ENCODE results near the gene BBC3.

- TF ChIP-seq POLR2A (IDR thresholded peaks at IDR 0.05), result no peak
- TF ChIP-seq, protein P1, sequence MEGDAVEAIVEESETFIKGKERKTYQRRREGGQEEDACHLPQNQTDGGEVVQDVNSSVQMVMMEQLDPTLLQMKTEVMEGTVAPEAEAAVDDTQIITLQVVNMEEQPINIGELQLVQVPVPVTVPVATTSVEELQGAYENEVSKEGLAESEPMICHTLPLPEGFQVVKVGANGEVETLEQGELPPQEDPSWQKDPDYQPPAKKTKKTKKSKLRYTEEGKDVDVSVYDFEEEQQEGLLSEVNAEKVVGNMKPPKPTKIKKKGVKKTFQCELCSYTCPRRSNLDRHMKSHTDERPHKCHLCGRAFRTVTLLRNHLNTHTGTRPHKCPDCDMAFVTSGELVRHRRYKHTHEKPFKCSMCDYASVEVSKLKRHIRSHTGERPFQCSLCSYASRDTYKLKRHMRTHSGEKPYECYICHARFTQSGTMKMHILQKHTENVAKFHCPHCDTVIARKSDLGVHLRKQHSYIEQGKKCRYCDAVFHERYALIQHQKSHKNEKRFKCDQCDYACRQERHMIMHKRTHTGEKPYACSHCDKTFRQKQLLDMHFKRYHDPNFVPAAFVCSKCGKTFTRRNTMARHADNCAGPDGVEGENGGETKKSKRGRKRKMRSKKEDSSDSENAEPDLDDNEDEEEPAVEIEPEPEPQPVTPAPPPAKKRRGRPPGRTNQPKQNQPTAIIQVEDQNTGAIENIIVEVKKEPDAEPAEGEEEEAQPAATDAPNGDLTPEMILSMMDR (IDR thresholded peaks at IDR 0.05), result no peak
Observed at GRCh38 chr19:47274891-47275761, 44.1 kb upstream of the BBC3 start.
